GM10847 (cell line): ENCODE measurements around the gene IL2RA.

ENCODE experiments used
- POLR2A ChIP-seq: IDR thresholded peaks from 2 replicates; pipeline ENCODE4 v1.6.1; 2011; ENCODE audit not compliant: insufficient read length; ENCODE audit errors: extremely low read depth

IL2RA gene

DNA sequence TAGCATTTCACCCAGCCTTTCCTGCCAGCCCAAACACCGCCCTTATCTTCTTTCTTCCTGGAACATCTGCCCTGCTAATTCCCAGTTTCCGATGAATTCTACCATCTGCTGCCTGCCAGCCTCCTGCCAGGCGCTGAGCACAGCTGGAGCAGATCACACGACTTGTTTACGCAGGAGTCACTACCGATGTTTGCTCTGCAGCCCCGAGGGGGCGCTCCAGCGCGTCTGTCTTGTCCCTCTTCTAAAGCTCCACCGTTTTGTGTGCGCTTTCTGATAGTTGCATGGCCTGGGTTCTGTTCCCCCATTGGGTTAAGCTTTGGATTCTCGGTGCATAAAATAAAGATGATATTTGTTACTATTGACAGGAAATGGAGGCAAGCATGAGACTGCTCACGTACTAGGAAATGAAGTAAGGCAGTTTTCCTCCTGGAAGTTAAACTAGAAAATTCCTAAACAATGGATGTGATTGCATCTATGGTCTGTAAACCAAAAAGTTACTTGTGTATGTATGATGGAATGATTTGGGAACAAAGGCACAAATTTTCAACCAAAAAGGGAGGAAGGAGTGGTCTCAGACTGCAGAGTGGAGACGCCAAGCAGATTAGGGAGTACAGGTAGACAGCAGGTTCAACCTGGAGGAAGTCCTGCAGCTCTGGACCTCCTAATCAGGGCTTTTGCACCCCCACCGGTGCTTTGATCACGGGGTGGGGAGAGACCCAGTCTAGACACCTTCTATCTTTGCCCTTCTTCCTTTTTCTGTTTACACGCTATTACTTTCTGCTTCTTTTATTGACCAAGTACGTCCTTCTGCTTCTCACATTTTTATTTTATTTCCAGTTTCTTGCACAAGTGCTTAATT lies 24.4 kb upstream of the IL2RA start:
- no peak for TF ChIP-seq POLR2A

GRCh38 chr10:6083523-6084475 lies 21.6 kb upstream of the IL2RA start:
- TF ChIP-seq POLR2A = no peak

GRCh38 chr10:6082496-6083395 lies 20.6 kb upstream of the IL2RA start:
- TF ChIP-seq POLR2A = no peak

DNA sequence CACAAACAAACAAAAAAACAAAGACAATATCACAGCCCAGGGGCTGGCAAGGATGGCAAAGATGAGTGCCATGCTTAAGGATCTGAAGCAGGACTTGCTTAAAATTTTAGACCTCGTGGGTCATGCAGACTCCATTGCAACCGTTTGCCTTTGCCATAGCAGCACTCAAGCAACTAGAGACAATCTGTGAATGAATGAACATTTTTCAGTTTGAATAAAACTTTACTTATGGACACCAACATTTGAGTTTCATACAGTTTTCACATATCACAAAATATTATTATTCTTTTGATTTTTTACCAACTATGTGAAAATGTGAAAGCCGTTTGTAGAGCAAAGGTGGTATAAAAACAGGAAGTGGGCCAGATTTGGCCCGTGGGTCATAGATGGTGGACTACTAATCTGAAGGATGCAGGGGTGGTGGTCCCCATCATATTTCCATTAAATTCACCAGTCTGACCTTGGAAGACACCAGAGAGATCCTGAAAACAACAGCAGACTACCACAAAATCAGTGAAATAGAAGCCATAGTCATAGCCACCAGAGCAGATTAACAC lies 18.3 kb upstream of the IL2RA start:
- no peak for TF ChIP-seq POLR2A

DNA sequence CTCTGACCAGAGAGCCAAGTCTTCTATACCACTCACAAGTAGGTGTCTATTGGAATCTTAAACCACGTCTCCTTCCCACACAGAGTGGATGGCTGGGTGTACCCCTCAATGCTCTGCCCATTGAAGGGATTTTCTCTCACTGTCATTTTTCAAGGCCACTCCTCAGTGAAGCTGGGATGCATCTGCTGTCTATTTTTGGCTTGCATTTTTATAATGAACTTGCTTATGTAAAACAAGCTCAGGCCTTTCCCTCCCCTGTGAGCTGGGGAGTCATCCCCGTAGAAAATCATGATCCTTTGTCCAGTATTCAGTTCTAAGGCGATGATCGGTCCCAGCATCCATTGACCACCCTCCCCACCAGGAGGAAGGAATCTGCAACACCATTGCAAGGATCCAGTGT lies 16.9 kb upstream of the IL2RA start:
- TF ChIP-seq POLR2A = no peak

DNA sequence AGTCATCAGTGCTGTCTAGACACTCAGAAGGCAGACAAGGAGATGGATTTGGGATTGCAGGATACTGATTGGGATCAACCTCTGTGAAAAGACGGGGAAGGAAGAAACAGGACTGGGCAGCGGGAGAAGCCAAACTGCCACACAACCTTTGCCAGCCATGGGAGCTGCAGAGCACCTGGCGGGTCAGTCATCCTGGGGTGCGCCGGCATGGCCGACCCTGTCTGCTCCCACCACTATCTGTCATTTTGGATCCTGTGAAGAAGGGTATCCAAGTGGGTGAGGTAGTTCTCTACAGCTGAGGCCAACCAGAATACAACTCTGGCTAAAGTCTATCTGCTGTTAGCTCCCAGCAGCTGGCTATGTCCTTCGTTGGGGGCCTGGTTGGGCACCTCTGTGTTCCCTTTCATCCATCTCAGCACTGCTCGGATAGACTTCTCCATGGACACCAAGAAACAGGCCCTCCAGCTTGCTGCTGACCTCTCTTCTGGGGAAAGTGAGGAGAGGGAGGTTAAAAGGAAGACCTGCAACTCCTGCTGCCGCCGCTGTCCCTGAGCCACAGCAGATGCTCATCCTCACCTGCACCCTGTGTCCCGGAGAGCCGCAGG lies 15.0 kb upstream of the IL2RA start:
- TF ChIP-seq POLR2A = no peak

- TF ChIP-seq POLR2A = no peak
Observed at GRCh38 chr10:6074489-6075301, 12.5 kb upstream of the IL2RA start.

- no peak for TF ChIP-seq POLR2A
Observed at GRCh38 chr10:6072215-6072934, 10.2 kb upstream of the IL2RA start.

DNA sequence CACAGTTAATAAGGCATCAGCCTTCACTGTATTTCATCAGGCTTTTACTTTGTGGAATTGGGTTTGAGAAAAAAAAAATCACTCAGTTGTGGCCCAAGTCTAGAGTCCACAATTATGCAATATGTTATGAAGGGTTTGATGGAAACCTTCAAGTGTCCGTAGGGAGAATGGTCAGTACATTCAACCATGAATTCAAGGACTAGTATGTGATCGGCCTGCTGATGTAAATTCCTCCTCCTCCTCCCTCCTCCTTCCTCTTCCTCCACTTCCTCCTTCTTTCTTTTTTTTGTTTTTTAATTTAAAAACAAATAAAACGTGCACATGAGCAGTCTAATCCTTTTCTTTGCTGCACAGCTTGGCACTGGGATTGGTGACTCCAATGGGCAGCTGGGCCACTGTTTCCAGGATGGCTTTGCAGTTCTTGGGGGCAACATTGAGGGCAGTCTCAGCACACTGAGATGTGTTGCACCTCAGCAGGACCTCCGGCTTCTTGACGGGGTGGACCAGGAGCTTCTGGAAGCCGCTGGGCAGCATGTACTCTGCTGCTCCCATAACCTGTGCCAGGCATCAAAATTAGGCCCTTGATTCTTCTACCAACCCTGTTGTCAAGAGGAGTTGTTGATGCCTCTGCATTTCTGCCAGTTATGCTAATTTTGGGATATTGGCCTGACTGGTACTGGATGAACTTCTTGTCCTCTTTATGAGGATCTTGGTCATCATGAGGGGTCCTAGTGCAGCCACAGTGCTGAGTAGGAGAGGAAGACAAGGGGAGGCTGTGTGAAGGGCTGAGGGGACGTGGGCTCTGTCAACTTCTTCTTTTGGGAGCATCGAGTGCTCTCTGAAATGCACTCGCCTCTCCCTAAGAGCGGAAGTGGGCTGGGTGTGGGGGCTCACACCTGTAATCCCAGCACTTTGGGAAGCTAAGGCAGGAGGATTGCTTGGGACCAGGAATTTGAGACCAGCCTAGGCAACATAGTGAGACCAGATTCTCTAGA lies 9.3 kb upstream of the IL2RA start:
- TF ChIP-seq POLR2A = no peak

GRCh38 chr10:6070660-6071059 lies 8.5 kb upstream of the IL2RA start:
- TF ChIP-seq POLR2A = no peak

DNA sequence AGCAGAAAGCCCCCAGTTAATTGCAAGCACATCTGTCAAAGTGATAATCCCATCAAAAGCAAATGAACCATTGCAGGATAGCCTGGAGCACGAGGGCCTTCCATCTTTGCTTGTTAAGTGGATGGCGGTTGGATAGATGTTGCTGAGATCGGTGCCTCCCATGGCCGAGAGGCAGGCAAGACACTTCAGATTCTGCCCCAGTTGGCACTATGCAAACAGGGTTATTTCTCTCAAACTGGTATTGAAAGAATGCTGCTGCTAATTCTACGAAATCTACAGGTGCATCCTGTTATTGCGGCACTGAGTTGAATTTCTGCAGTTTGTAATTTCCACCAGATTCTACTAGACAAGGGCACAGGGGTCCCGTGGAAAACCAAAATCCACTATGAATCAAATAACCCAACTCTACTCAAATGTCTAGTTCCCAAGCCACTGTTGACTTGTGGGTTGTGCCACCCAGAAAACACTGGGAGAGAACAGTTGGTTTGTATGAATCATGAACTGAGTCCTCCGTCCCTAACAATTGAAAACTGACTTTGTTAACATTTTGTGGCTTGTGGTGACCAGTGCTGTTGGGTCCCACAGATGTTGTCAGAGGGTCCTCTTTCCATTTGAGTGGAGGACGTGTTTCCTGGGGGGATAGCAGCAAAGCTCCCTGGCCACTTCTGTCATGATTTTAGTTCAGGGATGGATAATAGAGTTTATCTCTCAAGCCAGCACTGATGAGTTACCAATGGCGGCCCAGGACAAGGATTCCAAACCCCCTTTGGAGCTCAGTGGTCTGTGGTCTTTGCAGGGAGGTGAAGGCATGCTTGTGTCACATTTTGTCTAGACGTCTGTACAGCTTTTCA lies 7.1 kb upstream of the IL2RA start:
- no peak for TF ChIP-seq POLR2A
